Glomerular visceral epithelial cell (primary cell): ENCODE results near the gene SESTD1.

Experiments
- DNase-seq: peaks from one replicate; pipeline ENCODE4 v3.0.0-alpha.2; 2016; ENCODE audit errors: extremely low spot score

SESTD1 gene, protein sequence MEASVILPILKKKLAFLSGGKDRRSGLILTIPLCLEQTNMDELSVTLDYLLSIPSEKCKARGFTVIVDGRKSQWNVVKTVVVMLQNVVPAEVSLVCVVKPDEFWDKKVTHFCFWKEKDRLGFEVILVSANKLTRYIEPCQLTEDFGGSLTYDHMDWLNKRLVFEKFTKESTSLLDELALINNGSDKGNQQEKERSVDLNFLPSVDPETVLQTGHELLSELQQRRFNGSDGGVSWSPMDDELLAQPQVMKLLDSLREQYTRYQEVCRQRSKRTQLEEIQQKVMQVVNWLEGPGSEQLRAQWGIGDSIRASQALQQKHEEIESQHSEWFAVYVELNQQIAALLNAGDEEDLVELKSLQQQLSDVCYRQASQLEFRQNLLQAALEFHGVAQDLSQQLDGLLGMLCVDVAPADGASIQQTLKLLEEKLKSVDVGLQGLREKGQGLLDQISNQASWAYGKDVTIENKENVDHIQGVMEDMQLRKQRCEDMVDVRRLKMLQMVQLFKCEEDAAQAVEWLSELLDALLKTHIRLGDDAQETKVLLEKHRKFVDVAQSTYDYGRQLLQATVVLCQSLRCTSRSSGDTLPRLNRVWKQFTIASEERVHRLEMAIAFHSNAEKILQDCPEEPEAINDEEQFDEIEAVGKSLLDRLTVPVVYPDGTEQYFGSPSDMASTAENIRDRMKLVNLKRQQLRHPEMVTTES

GRCh38 chr2:179264368-179265081 lies at the start of gene SESTD1:
Gene SESTD1 (minus strand): TSS chr2:179264832. CDS start chr2:179191841, 72,991 bp downstream.
- DNase-seq, result peak; percentile 59

DNA sequence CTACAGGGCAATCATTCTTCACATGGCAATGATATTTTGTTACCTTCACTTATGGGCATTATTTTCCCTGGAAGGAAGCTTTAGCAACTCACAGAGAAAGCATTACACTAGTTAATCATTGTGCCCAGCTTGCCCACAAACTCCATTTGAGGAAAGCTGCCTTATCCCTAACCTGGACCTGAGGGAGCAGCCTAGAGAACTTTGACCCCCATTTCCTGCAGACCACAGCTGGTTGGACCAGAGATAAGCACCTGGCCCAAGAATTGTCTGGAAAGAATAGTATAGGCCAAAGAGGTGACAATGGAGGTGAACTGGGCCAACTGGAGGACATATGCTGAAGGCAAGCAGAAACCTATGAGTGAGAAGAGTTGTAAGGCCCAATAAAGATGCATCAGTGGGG lies 48.4 kb upstream of the SESTD1 start:
- DNase-seq, result no peak

GRCh38 chr2:179311101-179311500 lies 46.5 kb upstream of the SESTD1 start:
- DNase-seq, result no peak

DNA sequence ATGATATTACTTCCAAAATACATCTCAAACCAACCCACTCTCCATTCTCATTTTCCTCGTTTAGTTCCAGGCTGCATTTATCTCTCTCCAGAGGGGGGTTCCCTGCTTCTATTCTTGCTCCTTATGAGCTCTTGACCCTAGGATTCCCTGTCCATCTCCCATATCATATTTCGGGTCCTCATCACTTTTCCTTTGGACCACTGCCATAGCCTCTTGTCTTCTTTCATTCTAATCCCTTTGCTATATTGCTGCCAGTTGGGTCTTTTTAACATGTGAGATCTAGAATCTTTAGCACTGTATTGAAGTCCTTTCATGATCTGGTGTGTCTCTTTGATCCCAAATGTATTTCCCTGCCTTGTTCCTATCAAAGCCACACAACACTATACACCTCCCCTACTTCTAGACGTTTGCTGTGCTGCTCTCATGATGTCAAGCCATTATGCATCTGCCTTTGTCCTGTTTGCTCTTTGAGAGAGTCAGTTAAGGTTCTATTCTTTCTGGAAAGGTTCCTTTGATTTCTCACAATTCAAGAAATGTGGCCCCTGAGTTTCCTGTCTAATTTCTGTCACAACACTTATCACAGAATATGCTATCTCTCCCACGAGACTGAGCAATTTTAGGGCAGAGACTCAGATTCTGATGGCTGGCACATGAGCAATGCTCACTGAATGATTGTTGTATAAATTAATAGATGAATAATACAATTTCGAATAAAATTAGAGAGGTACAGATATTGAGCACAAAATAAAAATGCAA lies 43.2 kb upstream of the SESTD1 start:
- DNase-seq, result no peak

DNA sequence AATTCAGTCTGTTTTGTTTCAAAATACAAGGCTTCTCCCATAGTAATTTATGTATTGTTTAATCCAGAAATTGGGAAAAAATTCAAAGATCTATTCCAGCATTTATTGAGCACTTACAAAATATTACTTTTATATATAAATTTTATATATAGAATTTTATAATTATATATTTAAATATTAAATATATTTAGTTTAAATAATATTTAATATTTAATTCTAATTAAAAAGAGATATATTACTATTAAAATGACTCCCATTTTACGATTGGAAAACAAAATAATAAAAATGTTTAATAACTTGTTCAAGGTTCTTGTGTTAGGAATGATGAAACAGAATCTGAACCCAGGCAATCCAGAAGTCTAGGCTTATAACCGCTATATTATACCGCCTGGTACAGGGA lies 40.5 kb upstream of the SESTD1 start:
- no peak for DNase-seq

GRCh38 chr2:179304424-179304823 lies 39.8 kb upstream of the SESTD1 start:
- no peak for DNase-seq

DNA sequence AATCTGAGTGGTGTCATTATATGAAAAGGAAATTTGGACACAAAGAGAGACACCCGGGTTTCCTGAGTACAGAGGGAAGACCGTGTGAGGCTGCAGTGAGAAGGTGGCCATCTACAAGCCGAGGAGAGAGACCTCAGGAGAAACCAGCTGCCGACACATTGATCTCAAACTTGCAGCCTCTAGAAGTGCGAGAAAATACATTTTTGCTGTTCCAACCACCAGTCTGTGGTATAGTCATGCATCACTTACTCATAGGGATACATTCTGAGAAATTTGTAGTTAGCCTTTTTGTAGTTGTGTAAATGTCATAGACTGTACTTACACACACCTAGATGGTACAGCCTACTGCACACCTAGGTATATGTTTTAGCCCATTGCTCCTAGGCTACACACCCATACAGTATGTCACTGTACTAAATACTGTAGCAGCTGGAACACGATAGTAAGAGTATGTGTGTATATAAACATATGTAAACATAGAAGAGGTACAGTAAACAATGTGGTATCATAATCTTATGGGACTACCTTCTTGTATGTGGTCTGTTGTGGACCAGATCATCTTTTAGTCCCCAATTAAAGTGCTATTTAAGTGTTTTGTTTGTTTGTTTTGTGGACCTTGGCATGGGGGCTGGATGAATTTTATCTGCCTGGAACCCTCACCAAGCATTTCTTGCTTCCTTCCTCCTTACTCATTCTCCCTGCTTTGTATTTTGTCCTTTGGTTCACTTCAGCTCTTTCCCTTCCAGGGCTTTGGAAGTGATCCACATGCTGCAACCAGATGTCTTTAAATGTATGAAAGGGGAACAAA lies 38.3 kb upstream of the SESTD1 start:
- no peak for DNase-seq

- no peak for DNase-seq
These were observed 37.5 kb upstream of the SESTD1 start for GRCh38 chr2:179302149-179302548.

- no peak for DNase-seq
These were observed 34.0 kb upstream of the SESTD1 start for GRCh38 chr2:179298666-179299065.

DNA sequence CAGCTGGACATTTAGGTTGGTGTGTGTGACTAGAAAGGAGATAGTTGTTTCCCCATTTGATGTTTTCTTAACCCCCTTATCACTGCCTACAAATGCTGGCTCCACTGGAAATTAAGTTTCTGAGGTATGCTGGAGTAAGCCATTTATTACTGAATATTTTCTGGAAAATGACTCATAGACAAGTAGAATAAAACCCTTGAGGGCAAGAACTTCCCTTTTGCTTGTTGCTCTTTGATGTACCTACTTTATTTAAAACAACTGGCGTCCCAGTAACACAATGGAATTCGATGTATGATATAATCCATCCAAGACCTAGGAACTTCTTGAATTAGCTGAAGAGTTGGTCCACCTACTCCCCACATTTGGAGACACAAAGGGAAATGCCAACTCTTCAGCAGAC lies 33.3 kb upstream of the SESTD1 start:
- no peak for DNase-seq

DNA sequence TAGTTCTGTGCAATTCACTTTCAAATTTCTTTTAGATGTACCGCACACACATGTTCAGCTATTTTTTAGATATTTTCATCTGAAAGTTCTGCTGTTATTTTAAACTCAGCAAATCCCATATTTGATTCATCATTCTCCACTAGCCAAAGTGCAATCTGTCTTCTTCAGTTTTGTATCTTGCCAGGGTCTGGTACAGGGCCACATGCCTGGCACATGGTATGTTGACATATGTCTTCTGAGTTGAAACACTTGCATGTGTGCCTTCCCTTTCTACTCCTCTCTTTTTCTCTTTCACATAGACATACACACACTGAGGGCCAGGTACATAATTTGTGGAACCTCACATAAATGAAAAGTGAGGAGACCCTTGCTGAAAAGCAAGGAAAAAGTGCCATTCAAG lies 25.7 kb upstream of the SESTD1 start:
- no peak for DNase-seq

DNA sequence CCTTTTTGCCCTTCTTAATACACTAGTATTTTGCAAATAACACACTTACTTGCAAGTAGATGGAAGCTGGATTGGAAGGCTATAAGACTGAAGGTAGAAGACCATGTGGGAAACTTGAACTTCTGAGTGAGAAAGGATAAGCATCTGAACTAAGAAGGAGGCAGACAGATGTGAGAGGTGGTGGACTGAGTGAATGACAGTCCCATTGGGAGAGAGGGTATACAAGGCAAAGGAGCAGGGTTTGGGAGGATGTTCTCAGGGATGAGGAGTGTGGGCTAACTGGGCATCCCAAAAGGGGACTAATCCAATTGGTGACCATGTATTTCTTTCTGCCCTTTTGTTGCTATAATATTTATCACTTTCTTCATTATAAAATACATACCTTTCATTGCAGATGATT lies 20.4 kb upstream of the SESTD1 start:
- DNase-seq, result no peak

DNA sequence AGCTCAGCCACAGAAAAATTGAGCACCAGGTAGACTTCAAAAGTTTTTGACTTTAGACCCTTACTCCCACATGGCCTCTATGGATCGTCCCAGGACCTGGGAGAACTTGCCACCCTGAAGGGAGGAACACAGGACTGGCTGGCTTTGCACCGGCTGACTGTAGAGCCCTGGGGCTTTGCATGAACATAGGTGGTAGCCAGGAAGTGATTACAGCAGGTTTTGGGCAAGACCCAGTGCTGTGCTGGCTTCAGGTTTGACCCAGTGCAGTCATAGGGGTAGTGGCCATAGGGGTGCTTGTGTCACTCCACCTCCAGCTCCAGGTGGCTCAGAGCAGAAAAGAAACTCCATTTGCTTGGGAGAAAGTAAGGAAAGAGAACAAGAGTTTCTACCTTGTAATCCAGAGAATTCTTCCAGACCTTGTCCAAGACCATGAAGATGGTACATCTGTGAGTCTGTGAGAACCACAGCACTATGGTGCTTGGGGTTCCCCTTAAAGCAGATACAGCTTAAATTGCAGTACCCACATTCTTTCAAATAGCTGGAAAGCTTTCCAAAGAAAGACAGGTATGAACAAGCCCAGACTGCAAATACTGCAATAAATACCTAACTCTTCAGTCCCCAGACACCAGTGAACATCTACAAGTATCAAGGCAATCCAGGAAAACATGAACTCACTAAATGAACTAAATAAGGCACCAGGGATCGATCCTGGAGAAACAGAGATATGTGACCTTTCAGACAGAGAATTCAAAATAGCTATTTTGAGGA lies 13.0 kb upstream of the SESTD1 start:
- no peak for DNase-seq

- no peak for DNase-seq
These were observed 10.8 kb upstream of the SESTD1 start for GRCh38 chr2:179275253-179276012.

DNA sequence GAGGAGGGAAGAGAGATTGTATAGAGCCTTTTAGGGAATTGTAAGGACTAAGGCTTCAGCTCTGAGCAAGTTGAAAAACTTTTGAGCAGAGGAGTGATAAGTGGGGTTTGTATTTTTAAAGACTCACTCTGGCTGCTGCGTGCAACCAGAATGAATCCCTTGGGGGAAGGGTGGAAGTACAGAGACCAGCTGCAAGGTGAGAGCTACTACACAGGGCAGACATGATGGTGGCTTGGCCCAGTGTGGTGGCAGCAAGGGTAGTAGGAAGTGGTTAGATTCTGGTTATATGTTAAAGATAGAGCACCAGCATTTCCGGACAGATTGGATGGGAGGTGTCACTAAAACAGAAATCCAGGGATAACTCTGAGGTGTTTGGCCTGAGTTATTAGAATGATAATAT lies 10.1 kb upstream of the SESTD1 start:
- no peak for DNase-seq

GRCh38 chr2:179273461-179273962 lies 8.9 kb upstream of the SESTD1 start:
- DNase-seq, result no peak

DNA sequence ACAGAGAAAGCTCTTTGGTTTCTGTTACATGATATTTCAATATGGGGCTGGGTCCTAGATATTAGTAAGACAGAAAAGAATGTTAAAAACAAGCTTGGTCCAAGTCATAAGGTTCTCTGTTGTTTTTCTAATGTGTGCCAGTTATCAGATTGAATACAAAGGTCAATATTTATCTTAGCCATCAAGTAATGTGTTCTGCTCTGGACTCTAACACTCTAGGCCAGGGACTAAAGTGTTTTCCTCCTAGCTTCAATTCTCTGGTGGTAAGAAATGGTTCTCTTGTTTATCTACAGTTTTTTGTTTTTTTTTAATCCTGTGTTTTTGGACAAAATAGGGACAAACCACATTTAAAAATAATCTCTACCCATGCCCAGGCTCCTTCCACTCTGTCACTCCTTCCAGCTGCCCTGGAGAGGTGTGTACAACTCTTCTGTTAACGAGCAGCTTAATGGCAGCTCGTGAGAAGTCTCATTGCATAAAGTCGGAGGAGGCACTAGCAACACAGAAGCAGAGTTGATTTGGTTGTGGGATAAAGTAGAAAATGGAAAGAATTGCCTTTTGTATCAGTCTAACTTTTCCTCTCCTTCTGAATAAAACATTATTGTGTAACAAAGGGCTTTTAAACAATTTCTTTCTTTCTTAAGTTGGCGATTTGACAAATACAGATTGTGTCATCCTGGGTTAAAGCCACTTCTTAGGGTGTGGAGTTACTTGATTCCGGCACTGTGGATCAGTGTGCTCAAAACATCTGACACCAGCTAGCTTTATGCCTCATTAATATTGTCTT lies 8.0 kb upstream of the SESTD1 start:
- DNase-seq, result no peak

GRCh38 chr2:179270689-179271088 lies 6.1 kb upstream of the SESTD1 start:
- DNase-seq, result no peak
